ENCODE results near the gene C2orf15. TPM values are rescaled to one million over a fixed set of nuclear protein-coding genes. Genes with fewer than 3 reads are reported as not detected.

Gene C2orf15
- total and polyA plus RNA-seq, 2 of the 4 experiments (the other 2 are of a cell fraction) = under 0.01 TPM; not detected in 1

GRCh38 chr2:99111236-99111635, 30.3 kb upstream of the C2orf15 start:
- H4K91ac ChIP-seq (ENCODE audit: insufficient read depth, low read depth, low read length) = no peak overlapping the region
- no peak overlapping the region for H4K5ac ChIP-seq (ENCODE audit: low read depth, low read length)
- in situ Hi-C loops (cut with MboI; ENCODE audit: low sequenced_read_pairs) (no loop called here), dilution Hi-C loops (cut with HindIII; ENCODE audit: low sequenced_read_pairs, unreplicated experiment) (no loop called here), intact Hi-C loops (cut with micrococcal nuclease) (no loop called here)
- H3K56ac ChIP-seq (ENCODE audit: extremely low read depth, insufficient read depth, low read length) = no peak overlapping the region
- no peaks in the 10 kb centered on the region for H3K36me3 ChIP-seq (ENCODE audit: control insufficient read depth, insufficient read depth, low read length)
- no peak overlapping the region for H2BK20ac ChIP-seq (ENCODE audit: low read depth, low read length)
- no peak overlapping the region for H3K9ac ChIP-seq (ENCODE audit: low read depth, low read length)
- H2AK5ac ChIP-seq (ENCODE audit: low read depth, low read length) = no peak overlapping the region
- ChIA-PET POLR2A (ENCODE audit: unreplicated experiment) (no interaction called here), CTCF (no interaction called here)
- H3K4me1 ChIP-seq (ENCODE audit: control insufficient read depth, insufficient read depth, low read length) = no peaks in the 10 kb centered on the region
- no TSS peak for BruUV-seq (replicated peaks)
- H4K20me1 ChIP-seq (ENCODE audit: insufficient read depth, low read length) = no peaks in the 10 kb centered on the region
- H3K14ac ChIP-seq (replicated peaks; ENCODE audit: low read depth, low read length) = no peak overlapping the region
- H3K79me1 ChIP-seq (ENCODE audit: low read depth in 1 of 2, low read length in 2 of 2) = no peaks in the 10 kb centered on the region
- no peak overlapping the region for H2BK15ac ChIP-seq (ENCODE audit: low read depth, low read length)
- no peak overlapping the region for H2BK120ac ChIP-seq (ENCODE audit: low read depth, low read length)
- no peaks in the 10 kb centered on the region for H3K9me1 ChIP-seq (ENCODE audit: insufficient read depth, low read length)
- H3K9me3 ChIP-seq (ENCODE audit: control insufficient read depth, insufficient read depth, low read length) = no peaks in the 10 kb centered on the region
- no peak for TF ChIP-seq RCOR1 (IDR thresholded peaks at IDR 0.05; ENCODE audit: insufficient replicate concordance, low read length)
- no peak for TF ChIP-seq NFE2L2 (IDR thresholded peaks at IDR 0.05; ENCODE audit: low read depth, low read length)
- no peak for TF ChIP-seq USF2 (IDR thresholded peaks at IDR 0.05; ENCODE audit: low read depth, low read length)
- TF ChIP-seq MXI1 (IDR thresholded peaks at IDR 0.05; ENCODE audit: borderline replicate concordance, low read depth, low read length) = no peak
- TF ChIP-seq BHLHE40 (IDR thresholded peaks at IDR 0.05; ENCODE audit: low read depth, low read length) = no peak
- TF ChIP-seq RAD21 (IDR thresholded peaks at IDR 0.05; ENCODE audit: low read length) = no peak
- no peak for TF ChIP-seq RFX5 (IDR thresholded peaks at IDR 0.05; ENCODE audit: low read depth, low read length)
- no peak for TF ChIP-seq ELK1 (IDR thresholded peaks at IDR 0.05; ENCODE audit: borderline replicate concordance, low read depth, low read length)
- TF ChIP-seq MAFK (IDR thresholded peaks at IDR 0.05; ENCODE audit: low read depth, low read length) = no peak
- TF ChIP-seq CEBPB (IDR thresholded peaks at IDR 0.05; ENCODE audit: low read depth, low read length) = no peak
- TF ChIP-seq MAZ (IDR thresholded peaks at IDR 0.05; ENCODE audit: borderline replicate concordance, low read depth, low read length) = no peak
- TF ChIP-seq CHD1 (IDR thresholded peaks at IDR 0.05; ENCODE audit: low read depth, low read length) = no peak
- no peak for TF ChIP-seq CTCF (conservative IDR thresholded peaks at IDR 0.05; ENCODE audit: low read depth, low read length)
- no peak for TF ChIP-seq FOS (IDR thresholded peaks at IDR 0.05; ENCODE audit: low read depth, low read length)
- no peak for TF ChIP-seq SMC3 (IDR thresholded peaks at IDR 0.05; ENCODE audit: low read depth, low read length)
- TF ChIP-seq POLR2A (IDR thresholded peaks at IDR 0.05; ENCODE audit: low read depth, low read length) = no peak
- no peak overlapping the region for H2AFZ ChIP-seq (replicated peaks; ENCODE audit: low read length, poor library complexity)
- H3K23ac ChIP-seq (ENCODE audit: low read depth, low read length) = no peak overlapping the region
- no peak overlapping the region for H4K8ac ChIP-seq (ENCODE audit: low read depth in 2 of 2, low read length in 2 of 2)
- no peak overlapping the region for H2BK5ac ChIP-seq (ENCODE audit: low read depth, low read length, poor library complexity, severe bottlenecking)
- H3K18ac ChIP-seq (ENCODE audit: low read depth, low read length) = no peak overlapping the region
- no peaks in the 10 kb centered on the region; the same call in 1 of the 2 replicates for H3K27me3 ChIP-seq (ENCODE audit: control insufficient read depth, insufficient read depth, low read length)
- ATAC-seq (ENCODE audit: low read depth) = no peak
- no peak overlapping the region for H2AK9ac ChIP-seq (replicated peaks; ENCODE audit: low read depth, low read length, poor library complexity)
- no CpG with 5 or more reads among the region's 2 CpGs for WGBS, 2 experiments (ENCODE audit: extremely low coverage in 2 of 2, insufficient read length in 1 of 2)
- no peak overlapping the region for H3K4me3 ChIP-seq (ENCODE audit: insufficient read depth, low read depth, low read length)
- H3K27ac ChIP-seq (ENCODE audit: insufficient read depth, low read length) = no peak overlapping the region
- no peak overlapping the region for H3K4me2 ChIP-seq (ENCODE audit: low read depth, low read length)
- H3K4ac ChIP-seq (ENCODE audit: low read depth, low read length) = no peak overlapping the region
- DNase-seq = no peak

Measured in IMR-90 (cell line).